ENCODE results near the gene IGFBP1. TPM values are rescaled to one million over a fixed set of nuclear protein-coding genes. Genes with fewer than 3 reads are reported as not detected.

The IGFBP1 gene
- total RNA-seq, 2 donors from 2014 or later = not detected

GRCh38 chr7:45917658-45918057 is 29.4 kb downstream of the IGFBP1 start:
- DNase-seq (ENCODE audit: low spot score in 2 of 2) (peak in 1 of 2 donors; percentile 86), ATAC-seq (peak; percentile 43 to 50)
- H3K27ac Mint-ChIP-seq = no peak overlapping the region
- peaks cover 0 to 5% of the 10 kb centered on the region in 2 donors for H3K36me3 Mint-ChIP-seq
- H3K9me3 Mint-ChIP-seq = no peaks in the 10 kb centered on the region

GRCh38 chr7:45918556-45918955 is 30.3 kb downstream of the IGFBP1 start:
- Mint-ChIP-seq H3K36me3 (peaks cover 0 to 5% of the 10 kb centered on the region in 2 donors), H3K9me3 (no peaks in the 10 kb centered on the region), H3K27ac (no peak overlapping the region)
- ATAC-seq (no peak), DNase-seq (ENCODE audit: low spot score in 2 of 2) (no peak)

GRCh38 chr7:45919231-45919784 is 31.0 kb downstream of the IGFBP1 start:
- H3K36me3 Mint-ChIP-seq = peaks cover 0 to 5% of the 10 kb centered on the region in 2 donors
- DNase-seq (ENCODE audit: low spot score in 2 of 2) = no peak

GRCh38 chr7:45919993-45920459 is 31.7 kb downstream of the IGFBP1 start:
- Mint-ChIP-seq H3K27ac (no peak overlapping the region), H3K9me3 (no peaks in the 10 kb centered on the region), H3K36me3 (peaks cover 0 to 5% of the 10 kb centered on the region in 2 donors)
- peak in 1 of 2 donors; percentile 26 for ATAC-seq
- no peak for DNase-seq (ENCODE audit: low spot score in 2 of 2)

More at GRCh38 chr7:45919231-45919784, 31.0 kb downstream of the IGFBP1 start:
- no peak overlapping the region for H3K27ac Mint-ChIP-seq
- no peaks in the 10 kb centered on the region for H3K9me3 Mint-ChIP-seq
- ATAC-seq = no peak

- ATAC-seq (peak; percentile 41 to 57), DNase-seq (ENCODE audit: low spot score in 2 of 2) (no peak)
- peaks cover 0 to 5% of the 10 kb centered on the region in 2 donors for H3K36me3 Mint-ChIP-seq
- H3K9me3 Mint-ChIP-seq = no peaks in the 10 kb centered on the region
- H3K27ac Mint-ChIP-seq = no peak within 1 kb of the TSS
Measured at GRCh38 chr7:45920502-45921380, 32.5 kb downstream of the IGFBP1 start, which contains the start of gene IGFBP3. TSS of gene IGFBP3 (minus strand) at chr7:45921272. CDS start at chr7:45921140, 132 bp downstream.

- peak in 1 of 2 donors; percentile 14 for ATAC-seq
- Mint-ChIP-seq H3K27ac (no peak overlapping the region), H3K9me3 (no peaks in the 10 kb centered on the region), H3K36me3 (peaks cover 0 to 5% of the 10 kb centered on the region in 2 donors)
- no peak for DNase-seq (ENCODE audit: low spot score in 2 of 2)
Measured at GRCh38 chr7:45921381-45921698, 33.1 kb downstream of the IGFBP1 start.

- no peak for DNase-seq (ENCODE audit: low spot score in 2 of 2)
- Mint-ChIP-seq H3K27ac (no peak overlapping the region), H3K36me3 (peaks cover 0 to 5% of the 10 kb centered on the region in 2 donors), H3K9me3 (no peaks in the 10 kb centered on the region)
- ATAC-seq = no peak
Measured at GRCh38 chr7:45921699-45922519, 33.6 kb downstream of the IGFBP1 start.

GRCh38 chr7:45922810-45923209 is 34.5 kb downstream of the IGFBP1 start:
- DNase-seq (ENCODE audit: low spot score in 2 of 2) = no peak
- Mint-ChIP-seq H3K36me3 (peaks cover 0 to 5% of the 10 kb centered on the region in 2 donors), H3K27ac (peak overlapping the region in 1 of 2 donors; percentile 76), H3K9me3 (no peaks in the 10 kb centered on the region)
- ATAC-seq = peak; percentile 46 to 56

GRCh38 chr7:45923290-45923689 is 35.0 kb downstream of the IGFBP1 start:
- Mint-ChIP-seq H3K9me3 (no peaks in the 10 kb centered on the region), H3K27ac (no peak overlapping the region), H3K36me3 (peaks cover 0 to 5% of the 10 kb centered on the region in 2 donors)
- peak in 1 of 2 donors; percentile 50 for ATAC-seq
- DNase-seq (ENCODE audit: low spot score in 2 of 2) = peak in 1 of 2 donors; percentile 76

GRCh38 chr7:45923818-45924217 is 35.5 kb downstream of the IGFBP1 start:
- H3K9me3 Mint-ChIP-seq = no peaks in the 10 kb centered on the region
- DNase-seq (ENCODE audit: low spot score in 2 of 2) (no peak), ATAC-seq (no peak)
- peaks cover 0 to 5% of the 10 kb centered on the region in 2 donors for H3K36me3 Mint-ChIP-seq
- no peak overlapping the region for H3K27ac Mint-ChIP-seq

GRCh38 chr7:45924283-45924682 is 36.0 kb downstream of the IGFBP1 start:
- DNase-seq (ENCODE audit: low spot score in 2 of 2) = no peak
- Mint-ChIP-seq H3K27ac (no peak overlapping the region), H3K9me3 (no peaks in the 10 kb centered on the region), H3K36me3 (peaks cover 0 to 5% of the 10 kb centered on the region in 2 donors)
- ATAC-seq = no peak

- ATAC-seq (no peak), DNase-seq (ENCODE audit: low spot score in 2 of 2) (no peak)
- Mint-ChIP-seq H3K9me3 (no peaks in the 10 kb centered on the region), H3K27ac (no peak overlapping the region), H3K36me3 (no peaks in the 10 kb centered on the region)
Measured at GRCh38 chr7:45927721-45928120, 39.4 kb downstream of the IGFBP1 start.

- DNase-seq (ENCODE audit: low spot score in 2 of 2) = no peak
- no peak overlapping the region for H3K27ac Mint-ChIP-seq
- no peaks in the 10 kb centered on the region for H3K9me3 Mint-ChIP-seq
- no peaks in the 10 kb centered on the region for H3K36me3 Mint-ChIP-seq
- no peak for ATAC-seq
Measured at GRCh38 chr7:45930967-45931366, 42.7 kb downstream of the IGFBP1 start.

GRCh38 chr7:45937301-45937700 is 49.0 kb downstream of the IGFBP1 start:
- peaks cover 5% of the 10 kb centered on the region in 2 donors for H3K9me3 Mint-ChIP-seq
- no peak overlapping the region for H3K27ac Mint-ChIP-seq
- DNase-seq (ENCODE audit: low spot score in 2 of 2) (no peak), ATAC-seq (no peak)
- peaks cover 5 to 7% of the 10 kb centered on the region in 2 donors for H3K36me3 Mint-ChIP-seq

GRCh38 chr7:45937862-45938261 is 49.6 kb downstream of the IGFBP1 start:
- no peak for ATAC-seq
- no peak for DNase-seq (ENCODE audit: low spot score in 2 of 2)
- H3K36me3 Mint-ChIP-seq = peaks cover 5 to 7% of the 10 kb centered on the region in 2 donors
- no peak overlapping the region for H3K27ac Mint-ChIP-seq
- H3K9me3 Mint-ChIP-seq = peaks cover 5% of the 10 kb centered on the region in 2 donors

GRCh38 chr7:45938626-45939302 is 50.5 kb downstream of the IGFBP1 start:
- Mint-ChIP-seq H3K9me3 (peaks cover 5% of the 10 kb centered on the region in 2 donors), H3K27ac (no peak overlapping the region), H3K36me3 (peaks cover 5 to 7% of the 10 kb centered on the region in 2 donors)
- no peak for ATAC-seq
- no peak for DNase-seq (ENCODE audit: low spot score in 2 of 2)

Measured in activated naive CD4-positive, alpha-beta T cell treated with anti-CD3 and anti-CD28 coated beads, Interleukin-2, amount 50 U/mL, for 72 hours (primary cell).